ENCODE data around the gene FRMD4A. TPM values are rescaled to one million over a fixed set of nuclear protein-coding genes. Genes with fewer than 3 reads are reported as not detected.

Gene FRMD4A
- total and polyA plus RNA-seq, 12 donors = 9.1 to 29.6 (median 14.6) TPM

- Histone ChIP-seq H3K27me3 (no peaks in the 10 kb centered on the region), H3K27ac (no peak overlapping the region), H3K4me1 (replicated peaks in 1 of 2) (no peaks in the 10 kb centered on the region), H3K36me3 (replicated peaks in 1 of 2) (no peaks in the 10 kb centered on the region), H3K9me3 (replicated peaks in 1 of 3) (no peaks in the 10 kb centered on the region), H3K4me3 (no peak overlapping the region)
- WGBS, 4 donors = 80 to 88% (median 84%) methylated on average over 17 of the region's 17 CpGs
- DNase-seq = no peak
- TF ChIP-seq CTCF (IDR thresholded peaks at IDR 0.05) = no peak
- TF ChIP-seq POLR2A (IDR thresholded peaks at IDR 0.05) = no peak
- intact Hi-C loops (cut with DNase I) = loop anchor here in 1 of 2 donors (10.0 kb wide), 1 partner anchor 305 kb away; no protein-coding TSS in a partner anchor
Observed at GRCh38 chr10:14089556-14090292, 241.0 kb downstream of the FRMD4A start.

- DNase-seq = no peak
- intact Hi-C loops (cut with DNase I) = no loop called here
- WGBS, 4 donors = 66 to 80% (median 76%) methylated on average over 7 of the region's 7 CpGs
Observed at GRCh38 chr10:14087566-14087965, 243.2 kb downstream of the FRMD4A start.

DNA sequence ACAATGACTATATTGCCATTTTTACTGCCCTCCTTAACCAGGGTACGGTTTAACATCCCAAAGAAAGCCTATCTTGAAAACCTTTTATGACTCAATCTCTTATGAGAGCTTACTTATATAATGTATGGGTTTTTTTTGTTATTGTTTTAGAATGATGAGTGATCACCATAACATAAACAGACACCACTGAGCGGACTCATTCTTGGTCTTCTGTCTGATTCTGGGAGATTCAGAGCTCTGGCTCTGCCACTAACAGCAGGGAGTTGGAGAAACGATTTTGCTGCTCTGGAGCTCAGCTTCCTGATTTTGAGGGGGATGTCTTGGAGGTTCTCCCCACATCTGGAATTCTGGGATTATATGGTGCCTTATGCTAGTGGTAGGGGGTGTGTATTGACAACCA, 244.1 kb downstream of the FRMD4A start:
- WGBS, 4 donors = 63 to 79% (median 70%) methylated on average over 3 of the region's 3 CpGs

More at GRCh38 chr10:14087566-14087965, 243.2 kb downstream of the FRMD4A start:
- H3K4me1 ChIP-seq (replicated peaks in 1 of 2) = no peaks in the 10 kb centered on the region
- no peaks in the 10 kb centered on the region for H3K27me3 ChIP-seq
- no peaks in the 10 kb centered on the region for H3K36me3 ChIP-seq (replicated peaks in 1 of 2)
- no peak overlapping the region for H3K27ac ChIP-seq
- no peak overlapping the region for H3K4me3 ChIP-seq
- no peaks in the 10 kb centered on the region for H3K9me3 ChIP-seq (replicated peaks in 1 of 3)
- no peak for TF ChIP-seq POLR2A (IDR thresholded peaks at IDR 0.05)
- no peak for TF ChIP-seq CTCF (IDR thresholded peaks at IDR 0.05)

DNA sequence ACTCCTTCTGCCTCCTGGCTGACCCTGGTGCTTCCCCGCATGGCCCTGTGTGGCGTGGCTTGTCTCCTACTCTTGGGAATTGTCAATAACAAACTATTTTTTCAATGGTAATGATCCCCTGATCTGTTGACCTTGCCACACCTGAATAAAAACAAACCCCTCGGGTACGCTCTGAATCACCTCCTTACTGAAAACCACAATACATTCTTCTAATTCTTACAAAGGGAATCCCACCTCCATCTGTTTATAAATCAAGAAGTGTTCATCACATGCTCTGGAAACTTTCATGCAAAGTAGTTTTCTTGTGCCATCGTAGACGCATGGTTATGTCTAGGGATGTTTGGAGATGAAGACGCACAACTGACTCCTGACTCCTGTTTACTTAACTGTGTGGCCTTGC, 245.8 kb downstream of the FRMD4A start:
- WGBS, 4 donors = 79 to 90% (median 83%) methylated on average over 7 of the region's 7 CpGs

More for the DNA sequence above, 244.1 kb downstream of the FRMD4A start:
- no peaks in the 10 kb centered on the region for H3K36me3 ChIP-seq (replicated peaks in 1 of 2)
- DNase-seq = no peak
- H3K4me1 ChIP-seq (replicated peaks in 1 of 2) = no peaks in the 10 kb centered on the region
- no peaks in the 10 kb centered on the region for H3K27me3 ChIP-seq
- H3K27ac ChIP-seq = no peak overlapping the region
- no peak overlapping the region for H3K4me3 ChIP-seq
- TF ChIP-seq POLR2A (IDR thresholded peaks at IDR 0.05) = no peak
- TF ChIP-seq CTCF (IDR thresholded peaks at IDR 0.05) = no peak
- intact Hi-C loops (cut with DNase I) = no loop called here
- no peaks in the 10 kb centered on the region for H3K9me3 ChIP-seq (replicated peaks in 1 of 3)

More for the DNA sequence above, 245.8 kb downstream of the FRMD4A start:
- Histone ChIP-seq H3K27ac (no peak overlapping the region), H3K4me3 (no peak overlapping the region), H3K4me1 (replicated peaks in 1 of 2) (no peaks in the 10 kb centered on the region), H3K36me3 (replicated peaks in 1 of 2) (no peaks in the 10 kb centered on the region), H3K9me3 (replicated peaks in 1 of 3) (no peaks in the 10 kb centered on the region), H3K27me3 (no peaks in the 10 kb centered on the region)
- intact Hi-C loops (cut with DNase I) = no loop called here
- no peak for DNase-seq
- no peak for TF ChIP-seq POLR2A (IDR thresholded peaks at IDR 0.05)
- no peak for TF ChIP-seq CTCF (IDR thresholded peaks at IDR 0.05)
